Measurements from ENCODE around the gene AKT1. TPM values are rescaled to one million over a fixed set of nuclear protein-coding genes. Genes with fewer than 3 reads are reported as not detected.

The AKT1 gene
- total and polyA plus RNA-seq, 2 experiments from 2014 or later, result 19.2 to 78.7 TPM

- H3K4me1 ChIP-seq (ENCODE audit: insufficient read depth), result no peaks in the 10 kb centered on the region
- no peak overlapping the region for H3K4me3 ChIP-seq
- Mint-ChIP-seq H3K27ac (no peak overlapping the region), H3K9me3 (no peaks in the 10 kb centered on the region), H3K4me3 (no peak overlapping the region), H3K4me1 (no peaks in the 10 kb centered on the region), H3K36me3 (ENCODE audit: low read depth) (peaks cover 3% of the 10 kb centered on the region; the same call in 1 of the 3 replicates), H3K27me3 (ENCODE audit: insufficient read depth, low read depth, poor library complexity) (peaks cover 17% of the 10 kb centered on the region)
- H3F3A ChIP-seq (replicated peaks; ENCODE audit: low read depth), result no peaks in the 10 kb centered on the region
- H2AFZ ChIP-seq, result no peak overlapping the region
- no peaks in the 10 kb centered on the region for H3K27me3 ChIP-seq (ENCODE audit: insufficient read depth)
- no peak for TF ChIP-seq CREB1 (CRISPR knock-in tag; IDR thresholded peaks at IDR 0.05; ENCODE audit: low read depth)
- TF ChIP-seq EZH2phosphoT487 (IDR thresholded peaks at IDR 0.05; ENCODE audit: unreplicated experiment), result no peak
- no peak for TF ChIP-seq EZH2 (IDR thresholded peaks at IDR 0.05; ENCODE audit: low read depth, unreplicated experiment)
- TF ChIP-seq CTCF (conservative IDR thresholded peaks at IDR 0.05; ENCODE audit: low read depth in 2 of 2), result peak in 1 of 2 experiments; percentile 22; a peak in 2 of 4 replicates
- TF ChIP-seq ZNF462 (CRISPR knock-in tag; IDR thresholded peaks at IDR 0.05), result no peak
- TF ChIP-seq POLR2AphosphoS5 (IDR thresholded peaks at IDR 0.05; ENCODE audit: low read depth), result no peak
- no peaks in the 10 kb centered on the region for H3K79me2 ChIP-seq (replicated peaks; ENCODE audit: insufficient read depth)
- no peaks in the 10 kb centered on the region for H3K9me2 ChIP-seq (ENCODE audit: insufficient read depth)
- no peaks in the 10 kb centered on the region for H3K36me3 ChIP-seq (ENCODE audit: insufficient read depth)
- ATAC-seq (no peak), DNase-seq (ENCODE audit: low spot score) (no peak)
- H3K4me2 ChIP-seq, result no peak overlapping the region
- H4K20me1 ChIP-seq (replicated peaks; ENCODE audit: insufficient read depth), result no peaks in the 10 kb centered on the region
- no peak overlapping the region for H3K27ac ChIP-seq (ENCODE audit: low read depth)
Measured at GRCh38 chr14:104739546-104740516, 55.7 kb downstream of the AKT1 start.

All from GM23338 (cell line).